ENCODE results near the gene CYTH2.

The CYTH2 gene

GRCh38 chr19:48492925-48493717, 24.0 kb downstream of the CYTH2 start:
- peak; percentile 98 for DNase-seq (ENCODE audit: insufficient read length, low spot score)
- FAIRE-seq = peak; percentile 91

- FAIRE-seq (no peak), DNase-seq (ENCODE audit: insufficient read length, low spot score) (no peak)
Measured at GRCh38 chr19:48493718-48494401, 24.7 kb downstream of the CYTH2 start.

GRCh38 chr19:48495396-48495795, 26.2 kb downstream of the CYTH2 start:
- DNase-seq (ENCODE audit: insufficient read length, low spot score) (no peak), FAIRE-seq (no peak)

GRCh38 chr19:48496959-48497727, 28.0 kb downstream of the CYTH2 start:
- FAIRE-seq (no peak), DNase-seq (ENCODE audit: insufficient read length, low spot score) (no peak)

- no peak for FAIRE-seq
- no peak for DNase-seq (ENCODE audit: insufficient read length, low spot score)
Measured at GRCh38 chr19:48497728-48498594, 28.8 kb downstream of the CYTH2 start.

- DNase-seq (ENCODE audit: insufficient read length, low spot score) (no peak), FAIRE-seq (no peak)
Measured at GRCh38 chr19:48498595-48499311, 29.6 kb downstream of the CYTH2 start.

- FAIRE-seq = no peak
- no peak for DNase-seq (ENCODE audit: insufficient read length, low spot score)
Measured at GRCh38 chr19:48499316-48500090, 30.3 kb downstream of the CYTH2 start.

- no peak for FAIRE-seq
Measured at GRCh38 chr19:48500830-48501493, 31.8 kb downstream of the CYTH2 start.

GRCh38 chr19:48501494-48502349, 32.6 kb downstream of the CYTH2 start:
- DNase-seq (ENCODE audit: insufficient read length, low spot score) (peak; percentile 72), FAIRE-seq (peak; percentile 85)

More at GRCh38 chr19:48500830-48501493, 31.8 kb downstream of the CYTH2 start:
- no peak for DNase-seq (ENCODE audit: insufficient read length, low spot score)

- DNase-seq (ENCODE audit: insufficient read length, low spot score) (no peak), FAIRE-seq (no peak)
Measured at GRCh38 chr19:48502350-48503018, 33.3 kb downstream of the CYTH2 start.

- no peak for DNase-seq (ENCODE audit: insufficient read length, low spot score)
- FAIRE-seq = no peak
Measured at GRCh38 chr19:48506138-48506733, 37.1 kb downstream of the CYTH2 start.

GRCh38 chr19:48507911-48508439, 38.8 kb downstream of the CYTH2 start:
- no peak for FAIRE-seq

GRCh38 chr19:48508729-48509411, 39.7 kb downstream of the CYTH2 start:
- FAIRE-seq = no peak
- DNase-seq (ENCODE audit: insufficient read length, low spot score) = no peak

More at GRCh38 chr19:48507911-48508439, 38.8 kb downstream of the CYTH2 start:
- DNase-seq (ENCODE audit: insufficient read length, low spot score) = no peak

GRCh38 chr19:48509467-48510194, 40.5 kb downstream of the CYTH2 start:
- FAIRE-seq (no peak), DNase-seq (ENCODE audit: insufficient read length, low spot score) (no peak)

Data from GM19239 (cell line).